Body of pancreas (tissue), 4 donors: ENCODE measurements around the gene CREB5.

Experiments
- CTCF ChIP-seq, 7 experiments: fragments of 450-650 bp in 4 of 7; fragments of 200-600 bp in 3 of 7; sonication (generic) in 3 of 7; IDR thresholded peaks; one replicate each; pipeline ENCODE4 v1.5.1; 2016 to 2019; ENCODE audit warnings: antibody characterized with exemption in 7 of 7
- POLR2A ChIP-seq, 3 donors: fragments of 450-650 bp; IDR thresholded peaks; one replicate each; pipeline ENCODE4 v1.6.1; 2016; ENCODE audit warnings: antibody characterized with exemption in 3 of 3, mild to moderate bottlenecking in 2 of 3

- no peak for TF ChIP-seq CTCF (IDR thresholded peaks at IDR 0.05)
- no peak for TF ChIP-seq POLR2A (IDR thresholded peaks at IDR 0.05)
Observed at GRCh38 chr7:28647076-28647421, 234.7 kb downstream of the CREB5 start.
